GM21825 (cell line): ENCODE measurements around the gene COL20A1.

Experiments used
- ATAC-seq: cut with Tn5 transposase; IDR thresholded peaks from one replicate; pipeline ENCODE4 v1.9.1; 2021; ENCODE audit warnings: mild to moderate bottlenecking, moderate library complexity; ENCODE audit not compliant: unreplicated experiment

Gene COL20A1

DNA sequence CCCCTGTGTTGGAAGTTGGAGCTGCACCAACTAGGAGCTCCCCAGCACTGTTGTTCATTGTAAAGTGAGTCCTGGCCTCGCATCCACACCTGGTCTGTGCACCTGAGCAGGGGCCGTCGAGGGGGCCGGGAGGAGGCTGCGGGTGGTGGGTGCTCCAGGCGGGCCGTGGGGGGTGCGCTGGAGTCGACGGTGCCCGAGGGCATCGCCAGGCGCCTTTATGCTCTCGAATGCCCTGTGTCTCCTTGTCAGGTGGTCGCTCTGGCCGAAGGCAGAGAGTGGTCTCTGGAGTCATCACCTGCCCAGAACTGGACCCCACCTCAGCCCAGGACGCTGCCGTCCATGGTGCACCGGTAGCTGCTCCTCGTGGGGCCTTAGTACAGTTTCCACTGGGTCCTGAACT lies 16.0 kb upstream of the COL20A1 start:
- no peak for ATAC-seq

- ATAC-seq = no peak
These were observed 15.3 kb upstream of the COL20A1 start for GRCh38 chr20:63277466-63278272.

- no peak for ATAC-seq
These were observed 14.3 kb upstream of the COL20A1 start for GRCh38 chr20:63278661-63279060.

DNA sequence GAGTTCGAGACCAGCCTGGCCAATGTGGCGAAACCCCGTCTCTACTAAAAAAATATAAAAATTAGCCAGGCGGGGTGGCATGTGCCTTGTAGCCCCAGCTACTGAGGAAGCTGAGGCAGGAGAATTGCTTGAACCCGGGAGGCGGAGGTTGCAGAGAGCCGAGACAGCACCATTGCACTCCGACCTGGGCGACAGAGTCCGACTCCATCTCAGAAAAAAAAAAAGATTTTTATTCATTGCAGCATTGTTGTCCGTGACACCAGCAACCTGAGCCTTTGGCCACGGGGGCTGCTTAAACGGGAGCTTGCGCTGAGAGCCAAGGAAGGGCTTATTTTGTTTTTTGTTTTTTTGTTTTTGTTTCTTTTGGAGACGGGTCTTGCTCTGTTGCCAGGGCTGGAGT lies 13.1 kb upstream of the COL20A1 start:
- ATAC-seq = no peak

DNA sequence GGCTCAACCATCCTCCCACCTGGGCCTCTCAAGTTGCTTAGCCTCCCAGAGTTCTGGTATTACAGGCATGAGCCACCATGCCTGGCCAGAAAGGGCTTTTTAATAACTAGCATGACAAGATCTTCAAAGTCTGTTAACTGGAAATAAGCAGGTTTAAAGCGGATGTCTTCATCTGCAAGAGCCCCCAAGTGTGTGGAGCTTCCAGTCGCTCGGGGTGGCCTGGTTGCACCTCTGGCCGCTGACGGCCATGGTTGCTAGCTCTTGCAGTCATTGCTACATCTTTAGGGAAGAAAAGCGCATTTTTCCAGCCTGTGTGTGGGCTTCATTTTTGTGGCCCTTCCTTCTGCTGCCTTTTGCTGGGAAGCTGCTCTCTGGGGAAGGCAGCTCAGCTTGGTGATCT lies 12.6 kb upstream of the COL20A1 start:
- ATAC-seq = no peak

GRCh38 chr20:63280929-63281545 lies 11.9 kb upstream of the COL20A1 start:
- ATAC-seq = no peak

DNA sequence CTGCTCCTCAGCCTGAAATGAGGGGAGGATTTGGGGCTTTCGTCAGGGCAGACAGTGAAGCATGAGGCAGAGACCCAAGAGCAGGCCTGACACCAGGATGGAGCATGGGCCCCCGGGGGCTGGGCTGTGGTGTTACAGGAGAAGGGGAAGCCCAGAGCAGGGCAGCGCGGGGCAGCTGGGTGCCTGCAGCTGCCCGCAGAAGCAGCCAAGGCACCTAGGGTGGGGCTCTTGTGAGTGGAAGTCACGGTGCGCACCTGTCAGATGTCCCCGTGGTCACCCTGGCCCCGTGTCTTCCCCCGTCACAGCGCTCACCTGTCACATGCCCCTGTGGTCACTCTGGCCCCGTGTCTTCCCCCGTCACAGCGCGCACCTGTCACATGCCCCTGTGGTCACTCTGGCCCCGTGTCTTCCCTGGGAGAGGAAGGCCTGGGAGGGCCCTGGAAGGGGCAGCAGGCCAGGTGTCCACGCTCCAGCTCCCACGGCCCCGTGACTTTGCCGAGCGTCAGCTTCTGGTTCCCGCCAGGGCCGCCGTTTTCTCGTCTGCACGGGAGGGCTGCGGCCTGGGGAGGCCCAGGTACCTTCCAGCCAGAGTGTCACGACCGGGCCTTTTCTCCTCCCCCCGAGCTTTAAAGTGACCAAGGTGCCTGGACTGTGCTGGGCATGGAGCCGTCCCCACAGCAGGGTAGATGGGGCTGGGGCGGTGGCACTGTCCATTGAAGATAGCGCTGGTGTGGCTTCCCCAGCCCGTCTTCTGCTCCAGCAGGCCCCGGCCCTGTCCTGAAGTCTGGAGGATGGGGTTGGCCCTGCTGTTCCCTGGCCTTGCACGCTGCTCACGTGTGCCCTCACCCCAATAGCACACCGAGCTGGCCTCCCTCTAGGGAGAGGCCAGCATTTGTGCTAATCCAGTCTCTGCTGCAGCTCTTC lies 11.0 kb upstream of the COL20A1 start:
- no peak for ATAC-seq

DNA sequence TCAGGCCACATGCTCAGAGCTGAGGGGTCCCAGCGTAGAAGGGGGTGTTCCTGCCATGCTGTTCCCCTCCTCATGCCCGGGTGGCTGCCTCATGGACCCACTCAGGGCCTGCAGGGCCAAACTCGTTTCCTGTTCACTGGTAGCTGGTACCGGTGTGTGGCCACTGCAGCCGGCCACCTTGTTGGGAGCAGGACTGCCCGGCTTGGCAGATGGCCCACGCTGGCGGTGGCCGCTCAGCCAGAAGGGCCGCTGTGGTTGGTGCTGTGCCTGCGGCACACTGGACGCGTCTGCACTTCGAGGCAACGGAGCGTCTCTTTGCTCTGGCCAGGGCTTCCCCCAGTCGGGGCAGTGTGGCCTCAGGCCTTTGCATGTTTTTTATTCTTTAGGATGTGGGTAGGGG lies 10.0 kb upstream of the COL20A1 start:
- no peak for ATAC-seq

DNA sequence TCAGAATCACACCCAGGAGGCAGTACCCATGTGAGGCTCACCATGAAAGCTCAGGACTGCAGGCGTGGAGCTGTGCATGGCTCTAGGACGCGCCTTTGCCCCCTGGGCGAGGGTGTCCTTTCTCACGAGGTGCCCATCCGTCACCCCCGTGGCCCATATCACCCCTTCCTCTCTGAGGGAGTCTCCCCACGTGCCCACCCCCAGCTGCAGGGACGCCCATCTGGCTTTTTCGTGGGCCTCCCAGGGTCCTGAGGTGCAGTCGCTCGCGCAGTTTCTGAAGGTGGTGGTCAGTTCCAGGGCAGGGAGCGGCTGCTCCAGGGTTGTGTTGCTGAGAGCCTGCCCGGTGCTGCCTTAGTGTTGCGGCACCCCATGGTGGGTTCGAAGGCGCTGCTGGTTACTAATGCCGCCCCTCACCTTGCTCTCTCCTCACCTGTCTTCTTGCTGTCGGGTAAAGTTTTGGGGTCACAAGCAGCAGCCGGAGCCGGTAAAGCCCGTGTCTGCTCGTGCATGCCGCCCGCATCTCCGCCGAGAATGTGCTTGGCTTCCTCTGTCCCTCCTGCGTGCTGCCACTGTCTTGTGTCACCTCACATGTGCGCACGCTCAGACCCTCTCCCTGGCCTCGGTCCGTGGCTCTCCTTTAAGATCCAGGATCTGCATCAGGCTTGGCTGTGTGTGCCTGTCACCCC lies 9.4 kb upstream of the COL20A1 start:
- no peak for ATAC-seq

GRCh38 chr20:63284083-63284440 lies 8.9 kb upstream of the COL20A1 start:
- ATAC-seq = no peak

GRCh38 chr20:63284544-63284949 lies 8.4 kb upstream of the COL20A1 start:
- ATAC-seq = no peak

GRCh38 chr20:63284981-63285524 lies 7.9 kb upstream of the COL20A1 start:
- no peak for ATAC-seq

- no peak for ATAC-seq
These were observed 7.1 kb upstream of the COL20A1 start for GRCh38 chr20:63285636-63286615.

GRCh38 chr20:63286781-63287696 lies 5.9 kb upstream of the COL20A1 start:
- no peak for ATAC-seq

DNA sequence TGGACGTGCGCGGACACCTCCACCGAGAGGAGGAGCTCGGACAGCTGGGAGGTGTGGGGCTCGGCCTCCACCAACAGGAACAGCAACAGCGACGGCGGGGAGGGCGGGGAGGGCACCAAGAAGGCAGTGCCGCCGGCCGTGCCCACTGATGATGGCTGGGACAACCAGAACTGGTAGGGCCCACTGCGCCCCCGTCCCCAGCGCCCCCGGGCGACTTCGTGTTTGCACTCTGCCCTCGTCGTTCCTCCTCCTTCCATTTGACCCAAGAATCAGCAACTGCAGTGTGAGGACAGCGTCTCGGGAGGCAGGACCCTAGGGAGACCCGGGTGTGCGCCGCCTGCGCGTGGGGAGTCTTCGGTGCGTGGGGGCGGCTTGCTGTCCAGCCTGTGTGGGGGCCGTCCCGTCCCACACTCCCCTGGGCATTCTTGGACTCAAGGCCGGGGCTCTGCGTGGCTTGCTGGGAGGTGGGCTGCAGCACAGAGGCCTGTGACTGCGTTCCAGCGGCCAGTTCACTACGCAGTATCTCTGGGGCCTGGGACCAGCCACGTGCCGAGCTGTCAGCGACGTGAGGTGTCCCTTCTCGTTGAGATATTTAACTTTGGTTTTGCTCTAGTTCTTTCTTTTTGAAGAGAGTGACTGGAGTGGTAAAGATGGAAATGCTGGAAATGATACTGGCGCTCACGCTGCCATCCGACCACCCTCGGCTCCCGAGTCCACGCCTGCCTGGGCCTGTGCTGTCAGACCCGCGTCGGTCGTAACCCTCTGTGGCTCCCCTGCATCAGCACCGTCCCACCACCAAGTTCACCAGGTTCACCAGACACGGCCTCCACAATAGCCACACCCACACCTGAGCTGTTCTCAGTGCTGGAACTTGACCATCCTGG lies 5.0 kb upstream of the COL20A1 start:
- ATAC-seq = no peak

GRCh38 chr20:63288581-63289251 lies 4.3 kb upstream of the COL20A1 start:
- ATAC-seq = no peak
